Mucosa of descending colon (tissue), 3 donors: ENCODE data around the gene ZNF639. TPM values are rescaled to one million over a fixed set of nuclear protein-coding genes. Genes with fewer than 3 reads are reported as not detected.
"Not testable (repeated sequence)": the region's sequence is repeated elsewhere in the genome, so short reads cannot be mapped to it uniquely, and the experiment has no call there.

Experiments
- ATAC-seq: fragments of 200-7000 bp; cut with Tn5 transposase; one replicate; pipeline ENCODE4 v1.9.1; 2020; ENCODE audit warnings: mild to moderate bottlenecking, moderate library complexity
- DNase-seq, 3 donors: peaks; one replicate each; pipeline ENCODE4 v3.0.0-alpha.2; 2020
- H3K36me3 ChIP-seq: fragments of 200-600 bp; one replicate; pipeline ENCODE4 v1.8.0; 2021; ENCODE audit warnings: low read depth, mild to moderate bottlenecking
- H3K4me1 ChIP-seq: fragments of 200-600 bp; one replicate; pipeline ENCODE4 v1.8.0; 2021; ENCODE audit warnings: low read depth, mild to moderate bottlenecking
- H3K4me3 ChIP-seq: fragments of 200-600 bp; one replicate; pipeline ENCODE4 v1.8.0; 2021; ENCODE audit warnings: mild to moderate bottlenecking
- H3K9me3 ChIP-seq: fragments of 200-600 bp; one replicate; pipeline ENCODE4 v1.8.0; 2021; ENCODE audit warnings: mild to moderate bottlenecking
- CTCF ChIP-seq: fragments of 200-600 bp; IDR thresholded peaks from one replicate; pipeline ENCODE4 v1.8.0; 2022; ENCODE audit warnings: antibody characterized with exemption, mild to moderate bottlenecking
- intact Hi-C, 2 donors: fragments of 100-400 bp; cut with DNase I in 1 of 2; cut with micrococcal nuclease in 1 of 2; formaldehyde crosslinking; loops; one replicate each; pipeline versions ENCODE4 v1.11.0 to v1.11.1; 2022; cut with DNase I, micrococcal nuclease
- total RNA-seq, 3 donors: library from RNA; stranded (reverse); fragmentation: NEBNext Ultra II Directional in 2 of 3; extraction: Animal tissue kit (Norgen Biotek cat#: 25700) in 2 of 3; gene quantifications; one replicate each; pipeline versions ENCODE4 v1.2.1 to v1.2.4, GENCODE V29; 2021 to 2023
- donor health status: DM: no; HTN: no; CAD: no; lungs with moderate emphysema.
- donor health status: DM: no; HTN: no; CAD: no.
- donor health status: DM: no; HTN: yes; CAD: no.

The ZNF639 gene
- total RNA-seq, 3 donors from 2014 or later: 18.4 to 41.2 (median 22.9) TPM

- H3K36me3 ChIP-seq: no peaks in the 10 kb centered on the region
- no peak for ATAC-seq
- TF ChIP-seq CTCF: no peak
- no peaks in the 10 kb centered on the region for H3K4me1 ChIP-seq
- intact Hi-C loops: no loop called here
- DNase-seq: no peak
- no peak overlapping the region for H3K4me3 ChIP-seq
- no peaks in the 10 kb centered on the region for H3K9me3 ChIP-seq
Observed at GRCh38 chr3:179301645-179302044, 21.2 kb upstream of the ZNF639 start.

- ATAC-seq (no peak), DNase-seq (no peak)
- intact Hi-C loops: no loop called here
- Histone ChIP-seq H3K4me3 (no peak overlapping the region), H3K9me3 (no peaks in the 10 kb centered on the region), H3K36me3 (no peaks in the 10 kb centered on the region), H3K4me1 (no peaks in the 10 kb centered on the region)
- no peak for TF ChIP-seq CTCF
Observed at GRCh38 chr3:179302111-179302510, 20.7 kb upstream of the ZNF639 start.

GRCh38 chr3:179304605-179305004 is 18.2 kb upstream of the ZNF639 start:
- ATAC-seq: no peak
- H3K36me3 ChIP-seq: no peaks in the 10 kb centered on the region
- H3K9me3 ChIP-seq: no peaks in the 10 kb centered on the region
- no peak for TF ChIP-seq CTCF
- DNase-seq: no peak
- intact Hi-C loops: no loop called here
- H3K4me1 ChIP-seq: no peaks in the 10 kb centered on the region
- H3K4me3 ChIP-seq: no peak overlapping the region

GRCh38 chr3:179307362-179307761 is 15.5 kb upstream of the ZNF639 start:
- H3K9me3 ChIP-seq, ATAC-seq, intact Hi-C loops, DNase-seq, H3K4me1 ChIP-seq, H3K36me3 ChIP-seq, H3K4me3 ChIP-seq: not testable (repeated sequence)

GRCh38 chr3:179308001-179308400 is 14.8 kb upstream of the ZNF639 start:
- Histone ChIP-seq H3K36me3 (no peaks in the 10 kb centered on the region), H3K9me3 (no peaks in the 10 kb centered on the region), H3K4me3 (no peak overlapping the region), H3K4me1 (no peaks in the 10 kb centered on the region)
- ATAC-seq (no peak), DNase-seq (no peak)
- intact Hi-C loops: no loop called here
- TF ChIP-seq CTCF: no peak

- intact Hi-C loops: loop anchor here in 1 of 2 donors (10.0 kb wide), 1 partner anchor 165 kb away; the partner anchor contains the start of gene PIK3CA
- no peak for ATAC-seq
- TF ChIP-seq CTCF: no peak
- no peaks in the 10 kb centered on the region for H3K9me3 ChIP-seq
- no peaks in the 10 kb centered on the region for H3K36me3 ChIP-seq
- no peak overlapping the region for H3K4me3 ChIP-seq
- no peaks in the 10 kb centered on the region for H3K4me1 ChIP-seq
- no peak for DNase-seq
Observed at GRCh38 chr3:179309225-179310078, 13.4 kb upstream of the ZNF639 start.
